Measurements from ENCODE around the gene LMX1B. TPM values are rescaled to one million over a fixed set of nuclear protein-coding genes. Genes with fewer than 3 reads are reported as not detected.

LMX1B gene
- total RNA-seq, 1 experiment from 2014 or later = 2.6 TPM

GRCh38 chr9:126616521-126616976, 2.8 kb downstream of the LMX1B start:
- Histone ChIP-seq H3K36me3 (ENCODE audit: control insufficient read depth, insufficient read depth, low read length) (no peaks in the 10 kb centered on the region), H3K9me3 (ENCODE audit: control insufficient read depth, insufficient read depth, low read depth, low read length) (no peaks in the 10 kb centered on the region), H3K4me3 (ENCODE audit: low read depth in 2 of 2, low read length in 2 of 2) (no peak overlapping the region), H3K27ac (ENCODE audit: low read length) (no peak overlapping the region), H3K27me3 (ENCODE audit: control insufficient read depth, insufficient read depth, low read length) (no peaks in the 10 kb centered on the region), H3K4me1 (ENCODE audit: control insufficient read depth, insufficient read depth, low read length) (no peaks in the 10 kb centered on the region)
- ChIA-PET POLR2A (interaction anchor here (0.6 kb wide), 1 partner anchor 243 kb away, joined by 8 read pairs; no protein-coding TSS in a partner anchor), CTCF (no interaction called here)
- TF ChIP-seq SIN3A (IDR thresholded peaks at IDR 0.05; ENCODE audit: borderline replicate concordance, insufficient read depth, low read depth, low read length) (no peak), TCF7L2 (IDR thresholded peaks at IDR 0.05; ENCODE audit: low read depth, low read length) (no peak), REST (IDR thresholded peaks at IDR 0.05; ENCODE audit: insufficient read depth in 1 of 2, low read depth in 2 of 2, low read length in 1 of 2) (no peak), CTCF (IDR thresholded peaks at IDR 0.05) (no peak), POLR2AphosphoS5 (IDR thresholded peaks at IDR 0.05; ENCODE audit: low read depth, low read length) (no peak)
- no peak for ATAC-seq
- no TSS peak for BruUV-seq (replicated peaks)
- in situ Hi-C loops (cut with HindIII; ENCODE audit: low pct_unique_long_range_greater_than_20kb, low sequenced_read_pairs) = no loop called here
- intact Hi-C loops (cut with micrococcal nuclease; ENCODE audit: unreplicated experiment) = no loop called here
- no peak for DNase-seq (ENCODE audit: low read depth, low spot score)

GRCh38 chr9:126617003-126617822, 3.5 kb downstream of the LMX1B start:
- ATAC-seq (no peak), DNase-seq (ENCODE audit: low read depth, low spot score) (no peak)
- no peaks in the 10 kb centered on the region for H3K27me3 ChIP-seq (ENCODE audit: control insufficient read depth, insufficient read depth, low read length)
- ChIA-PET CTCF (no interaction called here), POLR2A (interaction anchor here (0.6 kb wide), 1 partner anchor 243 kb away, joined by 8 read pairs; no protein-coding TSS in a partner anchor)
- no peak for TF ChIP-seq SIN3A (IDR thresholded peaks at IDR 0.05; ENCODE audit: borderline replicate concordance, insufficient read depth, low read depth, low read length)
- TF ChIP-seq TCF7L2 (IDR thresholded peaks at IDR 0.05; ENCODE audit: low read depth, low read length) = no peak
- TF ChIP-seq CTCF (IDR thresholded peaks at IDR 0.05) = no peak
- no peak for TF ChIP-seq POLR2AphosphoS5 (IDR thresholded peaks at IDR 0.05; ENCODE audit: low read depth, low read length)
- no peak for TF ChIP-seq REST (IDR thresholded peaks at IDR 0.05; ENCODE audit: insufficient read depth in 1 of 2, low read depth in 2 of 2, low read length in 1 of 2)
- no peaks in the 10 kb centered on the region for H3K9me3 ChIP-seq (ENCODE audit: control insufficient read depth, insufficient read depth, low read depth, low read length)
- no TSS peak for BruUV-seq (replicated peaks)
- H3K36me3 ChIP-seq (ENCODE audit: control insufficient read depth, insufficient read depth, low read length) = no peaks in the 10 kb centered on the region
- no peak overlapping the region for H3K27ac ChIP-seq (ENCODE audit: low read length)
- in situ Hi-C loops (cut with HindIII; ENCODE audit: low pct_unique_long_range_greater_than_20kb, low sequenced_read_pairs) (no loop called here), intact Hi-C loops (cut with micrococcal nuclease; ENCODE audit: unreplicated experiment) (no loop called here)
- no peaks in the 10 kb centered on the region for H3K4me1 ChIP-seq (ENCODE audit: control insufficient read depth, insufficient read depth, low read length)
- H3K4me3 ChIP-seq (ENCODE audit: low read depth in 2 of 2, low read length in 2 of 2) = no peak overlapping the region
